Epithelial cell of esophagus (primary cell): ENCODE results near the gene AP4B1.

Experiments
- DNase-seq: peaks from one replicate; pipeline ENCODE4 v3.0.0; 2010; ENCODE audit warnings: low read depth
- H3K4me3 ChIP-seq: 2 replicates; pipeline ENCODE4 v1.5.1; 2011; ENCODE audit warnings: mild to moderate bottlenecking, low read length, control low read depth
- TF ChIP-seq, protein P1 (sequence below): IDR thresholded peaks from 2 replicates; pipeline ENCODE4 v1.5.1; 2011; ENCODE audit warnings: low read depth, mild to moderate bottlenecking, low read length, control low read depth, inconsistent platforms; ENCODE audit not compliant: insufficient read depth; ENCODE audit errors: missing control alignments

The AP4B1 gene

DNA sequence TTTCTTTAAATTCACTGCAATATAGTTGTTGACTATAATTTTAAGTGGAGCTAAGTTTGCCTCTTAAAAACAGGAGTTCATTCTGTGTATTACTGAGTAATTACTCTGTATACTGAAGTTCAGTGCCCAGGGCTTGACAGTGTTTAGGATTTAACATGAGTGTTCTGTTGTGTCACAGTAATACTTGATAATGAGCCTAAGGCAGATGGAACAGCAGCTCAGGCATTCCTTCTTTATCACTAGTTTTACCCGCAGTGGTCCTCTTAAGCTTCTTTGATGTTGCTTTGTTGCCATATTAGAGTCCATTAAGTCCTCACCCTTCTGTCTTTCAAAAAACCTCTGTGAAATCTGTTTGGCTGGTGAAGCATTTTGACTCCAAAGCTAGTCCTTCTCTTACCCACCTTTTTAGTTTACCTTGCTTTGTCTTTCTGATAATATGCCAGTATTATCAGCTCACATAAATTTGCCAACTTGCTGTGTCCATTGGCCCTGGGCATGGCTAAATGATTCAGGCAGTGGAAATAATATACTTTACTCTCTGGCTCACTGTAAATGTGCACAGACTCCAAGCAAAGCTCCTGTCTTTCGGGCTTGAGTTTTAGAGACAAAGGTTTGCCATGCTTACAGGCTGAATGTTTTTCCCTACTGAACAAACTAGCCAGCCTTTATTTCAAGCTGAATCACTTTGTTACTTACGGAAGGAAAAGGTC, 42.2 kb upstream of the AP4B1 start:
- no peak for DNase-seq
- TF ChIP-seq, protein P1, sequence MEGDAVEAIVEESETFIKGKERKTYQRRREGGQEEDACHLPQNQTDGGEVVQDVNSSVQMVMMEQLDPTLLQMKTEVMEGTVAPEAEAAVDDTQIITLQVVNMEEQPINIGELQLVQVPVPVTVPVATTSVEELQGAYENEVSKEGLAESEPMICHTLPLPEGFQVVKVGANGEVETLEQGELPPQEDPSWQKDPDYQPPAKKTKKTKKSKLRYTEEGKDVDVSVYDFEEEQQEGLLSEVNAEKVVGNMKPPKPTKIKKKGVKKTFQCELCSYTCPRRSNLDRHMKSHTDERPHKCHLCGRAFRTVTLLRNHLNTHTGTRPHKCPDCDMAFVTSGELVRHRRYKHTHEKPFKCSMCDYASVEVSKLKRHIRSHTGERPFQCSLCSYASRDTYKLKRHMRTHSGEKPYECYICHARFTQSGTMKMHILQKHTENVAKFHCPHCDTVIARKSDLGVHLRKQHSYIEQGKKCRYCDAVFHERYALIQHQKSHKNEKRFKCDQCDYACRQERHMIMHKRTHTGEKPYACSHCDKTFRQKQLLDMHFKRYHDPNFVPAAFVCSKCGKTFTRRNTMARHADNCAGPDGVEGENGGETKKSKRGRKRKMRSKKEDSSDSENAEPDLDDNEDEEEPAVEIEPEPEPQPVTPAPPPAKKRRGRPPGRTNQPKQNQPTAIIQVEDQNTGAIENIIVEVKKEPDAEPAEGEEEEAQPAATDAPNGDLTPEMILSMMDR = no peak
- H3K4me3 ChIP-seq = no peak overlapping the region

DNA sequence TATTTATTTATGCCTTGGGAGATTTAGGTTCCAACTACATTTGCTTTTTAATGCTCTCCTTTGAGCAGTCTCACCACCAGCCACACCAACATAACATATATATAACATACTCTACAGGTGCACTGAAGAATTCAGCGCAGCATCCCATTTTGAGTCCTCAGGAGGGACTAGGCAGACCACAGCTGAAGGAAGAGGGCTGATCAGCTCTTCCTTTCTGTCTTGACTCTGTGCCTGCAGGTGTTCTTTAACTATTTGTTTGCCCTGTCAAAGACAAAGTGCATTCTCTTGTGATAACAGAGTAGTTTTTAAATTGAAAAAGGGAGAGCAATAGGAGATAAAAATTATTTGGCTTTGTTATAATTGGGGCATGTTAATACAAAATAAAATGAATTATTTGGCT, 41.5 kb upstream of the AP4B1 start:
- DNase-seq = no peak
- TF ChIP-seq, protein P1 = no peak
- H3K4me3 ChIP-seq = no peak overlapping the region

DNA sequence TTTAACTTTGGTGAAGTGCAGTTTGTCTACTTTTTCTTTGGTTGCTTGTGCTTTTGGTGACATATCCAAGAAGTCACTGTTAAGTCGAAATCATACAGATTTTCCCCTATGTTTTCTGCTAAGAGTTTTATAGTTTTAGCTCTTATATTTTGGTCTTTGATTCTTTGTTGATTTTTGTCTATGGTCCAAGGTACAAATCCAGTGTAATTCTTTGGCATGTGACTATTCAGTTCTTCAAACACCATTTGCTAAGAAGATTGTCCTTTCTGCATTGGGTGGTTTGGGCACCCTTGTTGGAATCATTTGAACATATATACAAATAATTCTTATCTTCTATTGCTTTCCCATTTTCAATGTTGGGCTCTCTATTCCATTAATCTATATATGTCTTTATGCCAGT, 40.7 kb upstream of the AP4B1 start:
- TF ChIP-seq, protein P1 = no peak
- H3K4me3 ChIP-seq = no peak overlapping the region
- DNase-seq = no peak

DNA sequence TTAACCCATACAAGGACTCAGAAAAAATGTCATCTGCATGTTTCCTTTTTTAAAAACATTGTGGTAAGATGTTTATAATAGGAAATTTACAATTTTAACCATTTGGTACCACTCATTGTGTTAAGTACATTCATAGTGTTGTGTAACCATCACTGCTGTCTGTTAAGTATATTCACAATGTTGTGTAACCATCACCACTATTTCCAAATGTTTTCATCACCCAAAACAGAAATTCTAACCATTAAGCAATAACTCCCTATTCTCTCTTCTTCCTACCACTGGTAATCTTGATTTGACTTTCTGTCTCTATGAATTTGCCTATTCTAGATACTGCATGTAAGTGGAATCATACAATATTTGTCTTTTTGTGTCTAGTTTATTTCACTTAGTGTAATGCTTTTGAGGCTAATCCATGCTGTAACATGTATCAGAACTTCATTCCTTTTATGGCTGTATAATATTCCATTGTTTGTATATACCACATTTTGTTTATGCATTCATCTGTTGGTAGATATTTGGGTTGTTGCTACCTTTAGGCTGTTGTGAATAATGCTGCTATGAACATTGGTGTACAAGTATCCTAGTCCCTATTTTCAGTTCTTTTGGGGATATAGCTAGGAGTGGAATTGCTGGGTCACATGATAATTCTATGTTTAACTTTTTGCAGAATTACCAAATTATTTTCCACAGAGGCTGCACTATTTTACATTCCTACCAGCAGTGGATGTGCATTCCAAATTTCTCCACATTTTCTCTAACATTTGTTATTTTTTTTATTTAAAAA, 38.6 kb upstream of the AP4B1 start:
- DNase-seq = no peak
- H3K4me3 ChIP-seq = no peak overlapping the region
- TF ChIP-seq, protein P1 = no peak

DNA sequence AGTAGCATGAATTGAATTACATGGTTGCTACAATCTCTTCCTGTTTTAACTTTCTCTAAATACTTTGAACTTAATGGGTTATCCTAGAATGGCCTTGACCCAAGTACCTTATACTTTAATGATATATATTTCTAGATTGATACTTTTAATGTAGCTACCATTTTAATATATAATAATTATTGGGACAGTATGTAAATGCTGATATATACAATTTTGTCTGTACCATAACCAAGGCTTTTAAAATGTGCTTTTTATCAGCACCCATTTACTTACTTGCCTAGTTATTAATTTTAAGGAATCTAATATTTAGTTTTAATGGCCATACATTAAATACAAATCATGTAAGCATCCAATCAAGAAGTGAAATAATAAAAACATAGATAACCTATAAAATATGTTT, 37.9 kb upstream of the AP4B1 start:
- TF ChIP-seq, protein P1 = no peak
- no peak overlapping the region for H3K4me3 ChIP-seq
- no peak for DNase-seq

DNA sequence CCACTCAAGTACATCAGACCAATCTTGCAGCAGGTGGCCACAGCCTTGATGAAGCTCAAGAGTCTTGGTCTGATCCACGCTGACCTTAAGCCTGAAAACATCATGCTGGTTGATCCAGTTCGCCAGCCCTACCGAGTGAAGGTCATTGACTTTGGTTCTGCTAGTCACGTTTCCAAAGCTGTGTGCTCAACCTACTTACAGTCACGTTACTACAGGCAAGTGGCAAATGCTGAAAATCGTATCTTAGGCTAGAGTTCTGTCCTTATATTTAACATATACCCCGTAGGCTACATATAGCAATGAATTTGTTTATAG, 36.6 kb upstream of the AP4B1 start:
- TF ChIP-seq, protein P1 = no peak
- DNase-seq = no peak
- no peak overlapping the region for H3K4me3 ChIP-seq
